HCT116 (cell line): Measurements from ENCODE around the gene NPR3. TPM values are rescaled to one million over a fixed set of nuclear protein-coding genes. Genes with fewer than 3 reads are reported as not detected.
A peak's percentile ranks its signal among the peaks of the same experiment; 100 is the strongest.

Experiments used
- ATAC-seq: fragments of 200-7000 bp; cut with Tn5 transposase; 2 replicates; pipeline ENCODE4 v1.9.1; 2020; ENCODE audit warnings: mild to moderate bottlenecking, moderate library complexity
- Bru-seq: library from RNA; stranded (reverse); fragments of 400-500 nt; gene quantifications from one replicate; lab custom pipeline; 2021; lab: Mats Ljungman, UMichigan
- BruChase-seq, 2 experiments: library from RNA; stranded (reverse); fragments of 400-500 nt; gene quantifications; one replicate each; lab custom pipeline; 2021; lab: Mats Ljungman, UMichigan
- BruUV-seq: library from RNA; stranded (reverse); fragments of 400-500 nt; replicated peaks from 2 replicates; lab custom pipeline; 2021; lab: Mats Ljungman, UMichigan
- CTCF ChIA-PET: fragments of 300-600 bp; sonication (Branson Sonifier 250); formaldehyde crosslinking; loops from one replicate; lab custom pipeline; 2021; ENCODE audit warnings: antibody characterized with exemption; lab: Charles Lee
- POLR2A ChIA-PET: fragments of 300-600, 350-600 bp; sonication (Branson Sonifier 250); formaldehyde crosslinking; loops from one replicate; lab custom pipeline; 2021; ENCODE audit warnings: antibody characterized with exemption; lab: Charles Lee
- RAD21 ChIA-PET, 2 experiments: fragments of 300-600 bp; sonication (Branson Sonifier 250); formaldehyde crosslinking; loops; one replicate each; lab custom pipeline; 2023; ENCODE audit warnings: low total read pairs in 2 of 2; ENCODE audit not compliant: uncharacterized antibody in 2 of 2, unreplicated experiment in 2 of 2, low non-redundant PET in 1 of 2; lab: Charles Lee
- DNase-seq: peaks from one replicate; pipeline ENCODE4 v3.0.0-alpha.2; 2010; ENCODE audit warnings: low read depth, low spot score
- H2AFZ ChIP-seq: fragments of 200-600 bp; shearing (Covaris generic), sonication (generic); 2 replicates; pipeline ENCODE4 v1.6.1; 2017; ENCODE audit warnings: low read depth, mixed run types, mixed read lengths, antibody characterized with exemption, low read length; ENCODE audit not compliant: poor library complexity, severe bottlenecking
- H3K27ac ChIP-seq: 2 replicates; pipeline ENCODE4 v1.5.1; 2012; ENCODE audit warnings: low read depth, low read length
- H3K27me3 ChIP-seq: fragments of 200-600 bp; sonication (generic); 2 replicates; pipeline ENCODE4 v1.6.1; 2016; ENCODE audit warnings: mixed run types, low read length, mixed read lengths; ENCODE audit not compliant: insufficient read depth
- H3K36me3 ChIP-seq, 2 experiments: fragments of 200-500 bp in 1 of 2; fragments of 200-600 bp in 1 of 2; sonication (Bioruptor generic) in 1 of 2; sonication (generic) in 1 of 2; 2 replicates each; pipeline versions ENCODE4 v1.5.1 to v1.6.1; 2014 to 2016; ENCODE audit warnings: low read length in 2 of 2, inconsistent platforms in 1 of 2, mixed read lengths in 1 of 2, mixed run types in 1 of 2; ENCODE audit not compliant: insufficient read depth in 2 of 2, control insufficient read depth in 1 of 2
- H3K4me1 ChIP-seq, 2 experiments: fragments of 200-600 bp in 1 of 2; sonication (generic) in 1 of 2; 2 replicates each; pipeline versions ENCODE4 v1.5.1 to v1.6.1; 2012 to 2017; ENCODE audit warnings: low read length in 2 of 2, inconsistent platforms in 1 of 2, mild to moderate bottlenecking in 1 of 2, mixed read lengths in 1 of 2, mixed run types in 1 of 2, moderate library complexity in 1 of 2; ENCODE audit not compliant: insufficient read depth in 2 of 2, control insufficient read depth in 1 of 2
- H3K4me2 ChIP-seq: fragments of 200-600 bp; sonication (generic); 2 replicates; pipeline ENCODE4 v1.6.1; 2017; ENCODE audit warnings: mixed run types, low read length, mixed read lengths
- H3K4me3 ChIP-seq, 2 experiments: fragments of 200-600 bp in 1 of 2; sonication (generic) in 1 of 2; replicated peaks in 1 of 2; 2 replicates each; pipeline ENCODE4 v1.5.1; 2011 to 2016; ENCODE audit warnings: low read length in 2 of 2, control low read depth in 1 of 2, low read depth in 1 of 2, mild to moderate bottlenecking in 1 of 2, mixed read lengths in 1 of 2, mixed run types in 1 of 2
- H3K79me2 ChIP-seq: fragments of 200-600 bp; sonication (generic); 2 replicates; pipeline ENCODE4 v1.6.1; 2017; ENCODE audit warnings: mild to moderate bottlenecking, mixed run types, low read length, moderate library complexity, mixed read lengths; ENCODE audit not compliant: insufficient read depth
- H3K9ac ChIP-seq: fragments of 200-600 bp; sonication (generic); 2 replicates; pipeline ENCODE4 v1.6.1; 2016; ENCODE audit warnings: low read length, mixed read lengths
- H3K9me2 ChIP-seq: fragments of 200-600 bp; sonication (generic), shearing (Covaris generic); 2 replicates; pipeline ENCODE4 v1.6.1; 2017; ENCODE audit warnings: mixed run types, mild to moderate bottlenecking, moderate library complexity; ENCODE audit not compliant: insufficient read depth
- H3K9me3 ChIP-seq, 2 experiments: fragments of 200-500 bp in 1 of 2; fragments of 200-600 bp in 1 of 2; sonication (Bioruptor generic) in 1 of 2; sonication (generic) in 1 of 2; 2 replicates each; pipeline ENCODE4 v1.6.1; 2014 to 2017; ENCODE audit warnings: low read length in 2 of 2, mixed read lengths in 2 of 2, inconsistent platforms in 1 of 2, low read depth in 1 of 2, mild to moderate bottlenecking in 1 of 2, mixed run types in 1 of 2, moderate library complexity in 1 of 2; ENCODE audit not compliant: control insufficient read depth in 1 of 2, insufficient read depth in 1 of 2
- H4K20me1 ChIP-seq: fragments of 200-600 bp; sonication (generic), shearing (Covaris generic); 2 replicates; pipeline ENCODE4 v1.6.1; 2017; ENCODE audit warnings: mixed run types, mild to moderate bottlenecking, moderate library complexity; ENCODE audit not compliant: insufficient read depth
- CBX3 ChIP-seq: IDR thresholded peaks from 2 replicates; pipeline ENCODE4 v1.6.1; 2012; ENCODE audit warnings: low read depth
- EZH2phosphoT487 ChIP-seq: fragments of 200-600 bp; IDR thresholded peaks from 2 replicates; pipeline ENCODE4 v1.6.1; 2018; ENCODE audit warnings: antibody characterized with exemption, borderline replicate concordance
- POLR2A ChIP-seq: IDR thresholded peaks from 2 replicates; pipeline ENCODE4 v1.7.0; 2011; ENCODE audit warnings: borderline replicate concordance; ENCODE audit not compliant: insufficient read depth, insufficient read length; ENCODE audit errors: extremely low read depth
- YY1 ChIP-seq: IDR thresholded peaks from 2 replicates; pipeline ENCODE4 v1.6.1; 2011; ENCODE audit warnings: low read length, low read depth, moderate library complexity, mild to moderate bottlenecking; ENCODE audit not compliant: insufficient replicate concordance; ENCODE audit errors: extremely low read depth
- ZFX ChIP-seq: fragments of 450-650 bp; IDR thresholded peaks from 2 replicates; pipeline ENCODE4 v1.6.1; 2017
- ZNF274 ChIP-seq: fragments of 200-500 bp; sonication (Bioruptor generic); IDR thresholded peaks from 2 replicates; pipeline ENCODE4 v1.6.1; 2014; ENCODE audit warnings: mild to moderate bottlenecking, low read depth, low read length, inconsistent platforms
- intact Hi-C: fragments of 100-400 bp; cut with micrococcal nuclease; formaldehyde crosslinking; loops from 2 replicates; pipeline ENCODE4 v1.10.0; 2022
- long read RNA-seq: library from polyadenylated mRNA; unstranded; transcript quantifications from one replicate; pipeline ENCODE4 v2.0.0, GENCODE V29; 2021; ENCODE audit not compliant: unreplicated experiment
- polyA plus RNA-seq: library from polyadenylated mRNA; unstranded; fragments of >200 nt; gene quantifications from 2 replicates; pipeline ENCODE4 v1.2.1, GENCODE V29; 2012; ENCODE audit warnings: missing spikeins
- total RNA-seq: library from RNA; stranded (reverse); gene quantifications from one replicate; pipeline ENCODE4 v1.2.1, GENCODE V29; 2021; ENCODE audit not compliant: unreplicated experiment

Gene NPR3, protein sequence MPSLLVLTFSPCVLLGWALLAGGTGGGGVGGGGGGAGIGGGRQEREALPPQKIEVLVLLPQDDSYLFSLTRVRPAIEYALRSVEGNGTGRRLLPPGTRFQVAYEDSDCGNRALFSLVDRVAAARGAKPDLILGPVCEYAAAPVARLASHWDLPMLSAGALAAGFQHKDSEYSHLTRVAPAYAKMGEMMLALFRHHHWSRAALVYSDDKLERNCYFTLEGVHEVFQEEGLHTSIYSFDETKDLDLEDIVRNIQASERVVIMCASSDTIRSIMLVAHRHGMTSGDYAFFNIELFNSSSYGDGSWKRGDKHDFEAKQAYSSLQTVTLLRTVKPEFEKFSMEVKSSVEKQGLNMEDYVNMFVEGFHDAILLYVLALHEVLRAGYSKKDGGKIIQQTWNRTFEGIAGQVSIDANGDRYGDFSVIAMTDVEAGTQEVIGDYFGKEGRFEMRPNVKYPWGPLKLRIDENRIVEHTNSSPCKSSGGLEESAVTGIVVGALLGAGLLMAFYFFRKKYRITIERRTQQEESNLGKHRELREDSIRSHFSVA
- total RNA-seq (0.39 TPM), Bru-seq, nascent RNA (percentile 23 among the genes with signal in this experiment), BruChase-seq, experiment 1, labeled RNA remaining after a 6-hour chase (percentile 28 among the genes with signal in this experiment), BruChase-seq, experiment 2, labeled RNA remaining after a 2-hour chase (percentile 27 among the genes with signal in this experiment)
- 0.14 and 0.22 TPM in 2 replicates for polyA plus RNA-seq
- long read RNA-seq, result 0 reads

DNA sequence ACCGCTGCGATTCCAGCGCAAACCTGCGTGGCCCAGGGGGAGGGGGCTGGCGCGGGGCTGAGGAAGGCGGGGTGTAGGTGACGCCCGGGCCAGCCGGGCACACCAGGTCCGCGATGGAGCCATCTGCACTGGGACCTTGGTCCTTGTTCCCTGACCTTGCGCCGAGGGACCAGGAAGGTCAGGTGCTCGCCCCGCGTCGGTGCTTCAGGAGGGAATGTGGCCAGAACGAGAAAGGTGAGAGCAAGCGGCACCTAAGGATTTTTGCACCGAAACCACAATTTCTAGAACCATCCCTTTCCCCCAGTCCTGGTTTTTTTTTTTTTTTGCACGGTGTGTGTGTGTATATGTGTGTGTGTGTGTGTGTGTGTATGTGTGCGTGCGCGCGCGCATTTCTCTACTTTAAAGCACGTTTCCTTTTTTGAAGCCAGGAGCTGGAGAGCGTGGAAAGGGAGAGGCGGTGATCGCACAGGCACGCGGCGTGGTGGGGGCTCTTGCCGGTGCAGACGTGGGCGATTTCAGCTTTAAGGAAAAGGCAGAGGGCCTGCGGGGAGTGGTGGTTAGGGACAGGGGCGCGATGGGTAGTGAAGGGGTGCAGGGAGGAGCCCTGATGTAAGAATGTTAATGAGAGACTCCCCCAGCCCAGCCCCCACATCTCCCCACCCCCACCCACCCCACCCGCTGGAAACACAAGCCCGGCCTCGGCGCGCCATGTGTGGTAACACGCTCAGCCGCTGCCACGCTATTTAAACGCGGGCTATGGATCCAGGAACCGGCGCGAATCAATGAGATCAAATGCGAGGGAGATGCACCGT, at the start of gene NPR3:
Gene NPR3 (plus strand): TSS at position 772 of the 812 bp plus-strand sequence. CDS start 456 bp downstream, outside the sequence.
- H3K9ac ChIP-seq, result peak within 1 kb of the TSS; percentile 45
- peak within 1 kb of the TSS; percentile 57 to 65 for H3K4me3 ChIP-seq
- peak within 1 kb of the TSS; percentile 87 for H2AFZ ChIP-seq
- H3K9me3 ChIP-seq, result no peaks in the 10 kb centered on the region
- RAD21 ChIA-PET, result no interaction called here
- H3K27me3 ChIP-seq, result no peaks in the 10 kb centered on the region
- intact Hi-C loops, result loop anchor here (1.0 kb wide), 1 partner anchor 471 kb away; no protein-coding TSS in a partner anchor
- no peak within 1 kb of the TSS for H3K27ac ChIP-seq
- H3K4me1 ChIP-seq, result peaks cover 3 to 12% of the 10 kb centered on the region in 2 experiments; a peak in 3 of 4 replicates
- no peaks in the 10 kb centered on the region for H3K79me2 ChIP-seq
- DNase-seq (no peak), ATAC-seq (peak; percentile 44)
- no peaks in the 10 kb centered on the region for H4K20me1 ChIP-seq
- no TSS peak for BruUV-seq
- TF ChIP-seq YY1 (no peak), POLR2A (no peak), ZNF274 (no peak), EZH2phosphoT487 (no peak), ZFX (no peak), CBX3 (no peak)
- H3K9me2 ChIP-seq, result no peaks in the 10 kb centered on the region
- no peaks in the 10 kb centered on the region for H3K36me3 ChIP-seq
- peak within 1 kb of the TSS; percentile 92 for H3K4me2 ChIP-seq
- CTCF ChIA-PET, result no interaction called here
- POLR2A ChIA-PET, result no interaction called here
